Measurements from ENCODE around the gene PHAF1. TPM values are rescaled to one million over a fixed set of nuclear protein-coding genes. Genes with fewer than 3 reads are reported as not detected.

PHAF1 gene
- total and polyA plus RNA-seq, 9 of the 15 experiments (the other 6 are each of a cell fraction or from before 2014, with no cell fraction given): 5.1 to 25.4 (median 13.8) TPM

GRCh38 chr16:67075331-67075730, 34.4 kb upstream of the PHAF1 start:
- Histone ChIP-seq H3K36me3 (ENCODE audit: control insufficient read depth, insufficient read depth, low read length) (peaks cover 44% of the 10 kb centered on the region; the same call in 2 of the 3 replicates), H3K9ac (ENCODE audit: insufficient read depth in 1 of 2, low read depth in 2 of 2, low read length in 2 of 2) (no peak overlapping the region), H3K4me1 (replicated peaks in 1 of 2; ENCODE audit: control insufficient read depth in 2 of 2, insufficient read depth in 2 of 2, low read length in 2 of 2) (no peaks in the 10 kb centered on the region), H3K9me1 (ENCODE audit: control insufficient read depth, insufficient read depth, low read length) (no peaks in the 10 kb centered on the region), H3K27ac (ENCODE audit: extremely low read depth, low read depth, low read length) (no peak overlapping the region), H4K20me1 (replicated peaks; ENCODE audit: control insufficient read depth, insufficient read depth, low read length) (no peaks in the 10 kb centered on the region), H3K9me3 (replicated peaks; ENCODE audit: control insufficient read depth, insufficient read depth, low read depth, low read length) (no peaks in the 10 kb centered on the region), H3K27me3 (ENCODE audit: control insufficient read depth in 2 of 2, insufficient read depth in 2 of 2, low read length in 2 of 2) (no peaks in the 10 kb centered on the region), H3K79me2 (ENCODE audit: control insufficient read depth, insufficient read depth, low read length) (no peaks in the 10 kb centered on the region), H2AFZ (ENCODE audit: low read depth, low read length) (no peak overlapping the region), H3K4me3 (no peak overlapping the region), H3K4me2 (ENCODE audit: insufficient read depth, low read length) (no peak overlapping the region)
- intact Hi-C loops (cut with micrococcal nuclease) (no loop called here), in situ Hi-C loops (cut with MboI) (no loop called here)
- POLR2A ChIA-PET: no interaction called here
- DNase-seq (ENCODE audit: extremely low read depth in 1 of 4, low spot score in 3 of 4) (no peak), FAIRE-seq (no peak), ATAC-seq (no peak)
- no TSS peak for BruUV-seq (replicated peaks)
- CTCF ChIA-PET (ENCODE audit: low intra/inter-chr PET ratio): no interaction called here
- WGBS (ENCODE audit: insufficient coverage, low coverage, missing lambda C conversion rate): 98% methylated on average over 2 of the region's 2 CpGs
- TF ChIP-seq CHD4 (IDR thresholded peaks at IDR 0.05; ENCODE audit: insufficient read depth, insufficient replicate concordance, low read depth, low read length, poor library complexity, severe bottlenecking): no peak
- TF ChIP-seq ZNF316 (IDR thresholded peaks at IDR 0.05): peak; percentile 33; the same call in 1 of the 2 replicates

- FAIRE-seq: no peak
- POLR2A ChIA-PET: no interaction called here
These were observed 31.9 kb upstream of the PHAF1 start for GRCh38 chr16:67077871-67078270.

More at GRCh38 chr16:67077871-67078270, 31.9 kb upstream of the PHAF1 start:
- no peak overlapping the region for H2AFZ ChIP-seq (ENCODE audit: low read depth, low read length)
- no peaks in the 10 kb centered on the region for H3K9me3 ChIP-seq (replicated peaks; ENCODE audit: control insufficient read depth, insufficient read depth, low read depth, low read length)
- H3K9me1 ChIP-seq (ENCODE audit: control insufficient read depth, insufficient read depth, low read length): no peaks in the 10 kb centered on the region
- ATAC-seq (no peak), DNase-seq (ENCODE audit: extremely low read depth in 1 of 4, low spot score in 3 of 4) (no peak)
- no peaks in the 10 kb centered on the region for H3K27me3 ChIP-seq (ENCODE audit: control insufficient read depth in 2 of 2, insufficient read depth in 2 of 2, low read length in 2 of 2)
- in situ Hi-C loops (cut with MboI) (no loop called here), intact Hi-C loops (cut with micrococcal nuclease) (no loop called here)
- H3K79me2 ChIP-seq (ENCODE audit: control insufficient read depth, insufficient read depth, low read length): no peaks in the 10 kb centered on the region
- no peaks in the 10 kb centered on the region for H4K20me1 ChIP-seq (replicated peaks; ENCODE audit: control insufficient read depth, insufficient read depth, low read length)
- no peaks in the 10 kb centered on the region for H3K4me1 ChIP-seq (replicated peaks in 1 of 2; ENCODE audit: control insufficient read depth in 2 of 2, insufficient read depth in 2 of 2, low read length in 2 of 2)
- TF ChIP-seq ZNF384 (IDR thresholded peaks at IDR 0.05; ENCODE audit: low read depth, low read length) (no peak), ARID3A (IDR thresholded peaks at IDR 0.05; ENCODE audit: borderline replicate concordance, low read depth, low read length) (no peak), ELF2 (CRISPR knock-in tag; IDR thresholded peaks at IDR 0.05) (no peak), ESRRA (IDR thresholded peaks at IDR 0.05; ENCODE audit: borderline replicate concordance, low read depth) (no peak), NFXL1 (CRISPR knock-in tag; IDR thresholded peaks at IDR 0.05) (no peak), ZFPM2 (CRISPR knock-in tag; IDR thresholded peaks at IDR 0.05) (no peak)
- no peak overlapping the region for H3K4me3 ChIP-seq
- 67% methylated on average over 3 of the region's 4 CpGs for WGBS (ENCODE audit: insufficient coverage, low coverage, missing lambda C conversion rate)
- no peak overlapping the region for H3K9ac ChIP-seq (ENCODE audit: insufficient read depth in 1 of 2, low read depth in 2 of 2, low read length in 2 of 2)
- no peak overlapping the region for H3K4me2 ChIP-seq (ENCODE audit: insufficient read depth, low read length)
- no TSS peak for BruUV-seq (replicated peaks)
- H3K27ac ChIP-seq (ENCODE audit: extremely low read depth, low read depth, low read length): no peak overlapping the region
- CTCF ChIA-PET (ENCODE audit: low intra/inter-chr PET ratio): no interaction called here
- H3K36me3 ChIP-seq (ENCODE audit: control insufficient read depth, insufficient read depth, low read length): peaks cover 34% of the 10 kb centered on the region; the same call in 2 of the 3 replicates

All from K562 (cell line).